ENCODE measurements around the gene KRTAP9-7.

Gene KRTAP9-7

DNA sequence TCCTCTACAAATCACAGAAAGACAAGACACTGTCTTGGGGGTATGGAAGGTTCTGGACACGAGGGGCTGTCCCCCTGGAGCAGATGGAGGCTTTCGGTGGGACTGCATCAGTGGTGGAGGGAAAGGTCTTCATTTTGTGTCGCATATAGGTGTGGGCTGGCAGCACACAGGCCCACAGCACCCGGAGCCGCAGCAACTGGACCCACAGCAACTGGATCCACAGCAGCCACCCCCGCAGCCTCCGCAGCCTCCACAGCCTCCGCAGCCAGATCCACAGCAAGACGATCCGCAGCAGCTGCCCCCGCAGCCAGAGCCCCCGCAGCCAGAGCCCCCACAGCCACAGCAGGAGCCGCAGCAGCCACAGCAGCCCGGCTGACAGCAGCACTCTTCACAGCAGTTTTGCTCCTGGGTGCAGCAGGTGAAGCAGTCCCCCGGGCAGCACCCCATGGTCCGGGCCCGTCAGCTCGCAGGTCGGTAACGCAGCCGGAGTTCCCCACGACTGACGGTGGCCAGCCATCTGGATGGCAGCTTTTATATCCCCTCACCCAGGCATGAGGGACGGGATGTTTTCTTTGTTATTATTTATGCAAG, 39.8 kb downstream of the KRTAP9-7 start, which contains the start of gene KRTAP17-1:
KRTAP17-1 (minus strand) TSS at position 507 of the 591 bp plus-strand sequence; CDS start at position 447, 60 bp downstream.
- H3K27ac ChIP-seq: peak within 1 kb of the TSS in 2 of 21 experiments; percentile 47 to 53
- peak within 1 kb of the TSS in 1 of 7 experiments; percentile 4 for H3K4me3 ChIP-seq

DNA sequence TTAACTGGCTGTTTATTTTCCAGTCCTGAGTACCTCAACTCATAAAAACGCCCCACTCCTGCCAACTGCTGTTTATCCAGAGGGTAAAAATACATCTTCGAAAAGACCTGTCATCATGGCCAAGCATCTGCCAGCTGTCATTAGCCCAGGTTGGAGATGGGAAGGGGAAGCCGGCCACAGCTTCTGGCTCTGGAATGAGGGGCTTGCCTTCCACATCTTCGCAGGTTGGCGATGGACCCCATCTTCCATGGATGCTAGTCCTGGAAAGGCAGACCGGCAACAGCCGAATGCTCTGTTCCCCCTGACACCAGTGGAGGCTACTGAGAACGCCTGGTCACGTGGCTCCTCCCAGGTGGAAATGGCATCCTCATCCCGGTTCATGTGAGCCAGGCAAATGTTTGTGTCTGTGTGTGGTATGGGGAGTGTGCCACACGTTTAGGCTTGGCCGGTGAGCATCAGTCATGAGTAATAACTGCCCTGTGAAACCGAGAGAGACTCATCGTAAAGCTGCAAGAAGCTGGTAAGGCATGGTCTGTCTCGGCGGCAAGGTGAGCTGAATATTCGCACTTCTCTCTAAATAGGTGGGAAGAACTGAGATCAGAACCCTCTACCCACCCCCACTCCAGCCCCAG, 40.4 kb downstream of the KRTAP9-7 start:
- Histone ChIP-seq H3K4me3 (peak overlapping the region in 1 of 7 experiments; percentile 4), H3K27ac (peak overlapping the region in 2 of 21 experiments; percentile 47 to 53)

DNA sequence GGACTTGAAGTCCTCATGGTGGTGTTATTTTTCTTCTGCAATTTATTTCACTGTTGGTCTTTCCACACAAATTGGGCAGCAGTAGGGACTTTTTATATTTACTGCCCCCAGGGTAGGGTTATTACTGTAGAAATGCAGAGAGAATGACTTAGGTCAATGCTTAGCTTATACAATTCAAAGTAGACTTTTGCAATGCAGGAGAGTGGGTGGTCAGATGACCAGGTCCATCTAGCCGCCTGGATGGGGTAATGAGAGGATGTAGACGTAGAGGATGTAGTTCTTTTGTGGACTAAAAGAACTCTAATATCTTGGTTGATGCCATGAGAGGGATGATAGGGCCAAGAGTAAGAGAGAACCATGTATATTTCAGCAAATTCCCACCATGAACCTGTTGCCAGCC, 42.7 kb downstream of the KRTAP9-7 start:
- Histone ChIP-seq H3K4me3 (no peak overlapping the region), H3K27ac (no peak overlapping the region)

- no peak overlapping the region for H3K4me3 ChIP-seq
- peak overlapping the region in 2 of 21 experiments; percentile 10 to 27 for H3K27ac ChIP-seq
Measured at GRCh38 chr17:41322094-41322902, 46.8 kb downstream of the KRTAP9-7 start.

GRCh38 chr17:41322903-41323895, 47.7 kb downstream of the KRTAP9-7 start:
- Histone ChIP-seq H3K4me3 (no peak overlapping the region), H3K27ac (peak overlapping the region in 2 of 21 experiments; percentile 10 to 27)

DNA sequence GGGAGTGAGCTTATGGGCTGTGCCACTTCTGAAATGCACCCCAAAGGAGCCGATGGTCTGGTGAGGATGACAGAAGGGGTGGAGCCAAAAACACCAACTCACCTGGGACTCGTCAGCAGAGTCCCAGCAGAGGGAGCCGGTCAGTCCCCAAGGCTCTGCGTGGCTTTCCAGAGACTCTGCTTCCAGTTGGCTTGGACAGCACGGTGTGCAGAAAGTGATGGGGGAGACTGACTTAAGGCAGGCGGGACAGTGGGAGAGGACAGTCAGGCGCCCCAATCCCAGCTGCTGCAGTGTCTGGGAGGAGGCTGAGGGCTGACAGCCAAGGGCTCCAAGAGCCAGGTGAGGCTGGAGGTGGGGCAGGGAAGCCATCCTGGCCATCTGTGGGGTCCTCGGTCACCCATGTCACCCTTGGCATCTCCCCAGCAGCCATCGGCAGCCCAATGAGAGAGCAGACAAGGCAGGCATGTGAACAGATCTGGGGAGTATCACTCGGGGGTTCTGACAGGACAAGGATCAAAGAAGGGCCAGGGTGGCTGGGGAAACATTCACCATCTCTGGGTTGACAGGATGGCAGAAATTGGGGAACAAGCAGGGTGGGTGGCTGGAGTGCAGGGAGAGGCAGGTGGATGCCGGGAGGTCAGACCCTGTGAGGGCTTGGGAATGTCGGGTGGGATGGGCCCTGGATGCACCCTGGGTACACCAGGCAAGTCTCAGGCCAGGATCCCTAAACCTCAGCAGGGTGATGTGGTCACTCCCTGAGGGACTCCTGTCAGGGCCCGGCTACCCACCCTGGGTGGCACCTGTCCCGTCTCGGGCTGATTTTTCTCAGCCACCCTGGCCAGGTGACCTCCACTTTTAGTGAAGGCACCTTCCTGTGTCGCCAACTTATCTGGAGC, 48.9 kb downstream of the KRTAP9-7 start:
- Histone ChIP-seq H3K4me3 (no peak overlapping the region), H3K27ac (no peak overlapping the region)

DNA sequence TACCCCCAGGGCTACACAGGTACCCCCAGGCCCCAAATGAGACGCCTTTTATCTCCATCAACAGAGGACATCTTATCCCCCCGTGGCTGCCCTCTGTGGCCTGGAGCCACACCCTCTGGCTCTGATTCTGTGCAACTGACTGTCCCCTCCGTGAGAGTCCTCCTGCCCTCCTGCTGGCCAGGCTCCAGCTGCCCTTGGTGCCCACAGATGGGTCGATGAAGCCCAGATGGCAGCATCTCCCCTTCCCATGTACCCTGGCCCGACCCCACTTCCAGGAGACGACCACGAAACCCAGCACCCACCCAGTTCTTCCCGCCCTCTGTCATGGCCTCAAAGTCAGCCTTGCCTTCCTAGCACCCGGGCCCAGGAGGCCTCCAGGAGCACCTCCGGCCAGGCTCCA, 49.6 kb downstream of the KRTAP9-7 start:
- Histone ChIP-seq H3K4me3 (no peak overlapping the region), H3K27ac (no peak overlapping the region)

DNA sequence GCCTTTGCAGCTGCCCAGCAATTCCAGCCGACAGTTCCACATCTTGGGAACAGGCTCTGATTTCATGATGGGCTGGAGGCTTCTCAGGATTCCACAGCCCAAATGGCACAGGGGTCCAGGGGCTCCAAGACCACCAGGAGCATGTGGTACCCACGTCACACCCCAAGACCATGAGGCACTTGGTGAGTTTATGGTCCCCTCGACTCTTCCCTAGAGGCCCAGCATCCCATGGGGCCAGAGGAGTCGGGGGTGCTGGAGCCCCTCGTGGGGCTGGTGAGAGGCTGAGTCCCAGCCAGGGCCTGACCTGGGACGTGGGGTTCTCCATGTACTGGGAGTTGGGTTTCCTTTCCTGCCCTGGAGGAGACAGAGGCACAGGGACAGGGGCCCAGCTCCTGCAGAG, 50.1 kb downstream of the KRTAP9-7 start:
- Histone ChIP-seq H3K27ac (no peak overlapping the region), H3K4me3 (no peak overlapping the region)
